ENCODE measurements around the gene PYY. TPM values are rescaled to one million over a fixed set of nuclear protein-coding genes. Genes with fewer than 3 reads are reported as not detected.

PYY gene
- polyA plus RNA-seq, 3 donors: not detected

DNA sequence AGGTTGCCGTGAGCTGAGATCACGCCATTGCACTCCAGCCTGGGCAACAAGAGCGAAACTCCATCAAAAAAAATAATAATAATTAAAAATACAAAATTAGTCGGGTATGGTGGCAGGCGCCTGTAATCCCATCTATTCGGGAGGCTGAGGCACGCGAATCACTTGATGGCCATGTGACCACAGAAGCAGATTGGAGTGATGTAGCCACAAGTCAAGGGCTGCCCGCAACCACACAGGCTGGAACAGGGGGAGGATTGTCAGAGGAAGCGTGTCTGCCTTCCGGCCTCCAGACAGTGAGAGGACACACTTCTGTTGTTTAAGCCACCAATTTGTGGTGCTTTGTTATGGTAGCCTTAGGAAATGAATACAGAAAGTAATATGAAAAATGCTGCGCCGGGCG lies 38.9 kb upstream of the PYY start:
- no peak for TF ChIP-seq CTCF (IDR thresholded peaks at IDR 0.05)
- Histone ChIP-seq H3K9me3 (replicated peaks in 1 of 2; ENCODE audit: control insufficient read depth in 1 of 2, insufficient read depth in 1 of 2, low read length in 2 of 2) (peaks cover 0 to 7% of the 10 kb centered on the region in 2 donors), H3K27me3 (ENCODE audit: control insufficient read depth in 2 of 2, insufficient read depth in 2 of 2, low read length in 2 of 2) (peaks cover 12 to 38% of the 10 kb centered on the region in 2 donors), H3K4me2 (replicated peaks; ENCODE audit: extremely low read depth, low read length, poor library complexity, severe bottlenecking) (no peak overlapping the region), H3K4me1 (ENCODE audit: control insufficient read depth in 1 of 2, insufficient read depth in 2 of 2, low read length in 2 of 2) (peaks cover 7% of the 10 kb centered on the region in 2 donors), H3K36me3 (replicated peaks in 1 of 2; ENCODE audit: control insufficient read depth in 1 of 2, insufficient read depth in 2 of 2, low read length in 2 of 2) (no peaks in the 10 kb centered on the region), H4K20me1 (ENCODE audit: insufficient read depth, low read length) (no peaks in the 10 kb centered on the region), H3K79me2 (ENCODE audit: insufficient read depth, low read length) (no peaks in the 10 kb centered on the region), H2AFZ (ENCODE audit: insufficient read depth, low read depth, low read length, poor library complexity, severe bottlenecking) (no peak overlapping the region), H3K9ac (ENCODE audit: insufficient read depth, low read length, poor library complexity, severe bottlenecking) (no peak overlapping the region), H3K27ac (ENCODE audit: low read depth in 1 of 2, low read length in 2 of 2) (no peak overlapping the region), H3K4me3 (replicated peaks in 1 of 3; ENCODE audit: low read depth in 2 of 3, low read length in 3 of 3) (no peak overlapping the region)
- peaks cover 2% of the 10 kb centered on the region for H3K4me1 Mint-ChIP-seq
- H3K36me3 Mint-ChIP-seq: no peaks in the 10 kb centered on the region
- peaks cover 30 to 54% (median 40%) of the 10 kb centered on the region in 3 donors for H3K27me3 Mint-ChIP-seq (ENCODE audit: low read depth in 3 of 3)
- DNase-seq: no peak
- no peak overlapping the region for H3K27ac Mint-ChIP-seq
- H3K4me3 Mint-ChIP-seq: no peak overlapping the region
- intact Hi-C loops (cut with micrococcal nuclease): no loop called here
- WGBS (ENCODE audit: insufficient coverage): 96% methylated on average over 8 of the region's 14 CpGs
- peaks cover 0 to 9% (median 0%) of the 10 kb centered on the region in 7 donors for H3K9me3 Mint-ChIP-seq

DNA sequence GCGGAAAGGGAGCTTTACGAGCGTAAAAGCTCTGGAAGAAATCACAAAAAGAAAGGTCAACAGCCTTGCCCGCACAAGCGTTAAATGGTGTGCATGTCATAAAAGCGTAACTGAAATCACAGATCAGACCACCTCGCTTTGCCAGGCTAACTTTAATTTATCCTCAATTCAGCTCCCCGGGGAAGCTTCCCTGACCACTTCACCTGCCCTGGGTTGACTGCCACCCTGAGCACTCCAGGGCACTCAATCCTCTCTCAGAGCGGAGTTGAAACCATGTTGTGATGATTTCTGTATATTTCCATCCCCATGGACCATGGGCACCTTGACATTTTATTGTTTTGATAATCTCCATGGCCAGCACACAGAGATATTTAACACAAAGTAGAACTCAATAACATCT lies 34.6 kb upstream of the PYY start:
- H3K27me3 Mint-ChIP-seq (ENCODE audit: low read depth in 3 of 3): peaks cover 37 to 67% (median 53%) of the 10 kb centered on the region in 3 donors
- no peak overlapping the region for H3K4me3 Mint-ChIP-seq
- peaks cover 4 to 8% of the 10 kb centered on the region in 2 donors for H3K4me1 ChIP-seq (ENCODE audit: control insufficient read depth in 1 of 2, insufficient read depth in 2 of 2, low read length in 2 of 2)
- H3K4me3 ChIP-seq (replicated peaks in 1 of 3; ENCODE audit: low read depth in 2 of 3, low read length in 3 of 3): no peak overlapping the region
- peaks cover 0 to 3% of the 10 kb centered on the region in 2 donors for H3K9me3 ChIP-seq (replicated peaks in 1 of 2; ENCODE audit: control insufficient read depth in 1 of 2, insufficient read depth in 1 of 2, low read length in 2 of 2)
- no peak overlapping the region for H3K27ac Mint-ChIP-seq
- peaks cover 5% of the 10 kb centered on the region for H3K4me1 Mint-ChIP-seq
- no peak for DNase-seq
- intact Hi-C loops (cut with micrococcal nuclease): no loop called here
- H3K9ac ChIP-seq (ENCODE audit: insufficient read depth, low read length, poor library complexity, severe bottlenecking): no peak overlapping the region
- no peaks in the 10 kb centered on the region for H4K20me1 ChIP-seq (ENCODE audit: insufficient read depth, low read length)
- no peaks in the 10 kb centered on the region for H3K36me3 Mint-ChIP-seq
- H3K4me2 ChIP-seq (replicated peaks; ENCODE audit: extremely low read depth, low read length, poor library complexity, severe bottlenecking): no peak overlapping the region
- TF ChIP-seq CTCF (IDR thresholded peaks at IDR 0.05): no peak
- peaks cover 0 to 2% (median 0%) of the 10 kb centered on the region in 7 donors for H3K9me3 Mint-ChIP-seq
- H2AFZ ChIP-seq (ENCODE audit: insufficient read depth, low read depth, low read length, poor library complexity, severe bottlenecking): no peak overlapping the region
- H3K79me2 ChIP-seq (ENCODE audit: insufficient read depth, low read length): no peaks in the 10 kb centered on the region
- H3K27me3 ChIP-seq (ENCODE audit: control insufficient read depth in 2 of 2, insufficient read depth in 2 of 2, low read length in 2 of 2): peaks cover 20 to 46% of the 10 kb centered on the region in 2 donors
- 93% methylated on average over 4 of the region's 9 CpGs for WGBS (ENCODE audit: insufficient coverage)
- no peaks in the 10 kb centered on the region for H3K36me3 ChIP-seq (replicated peaks in 1 of 2; ENCODE audit: control insufficient read depth in 1 of 2, insufficient read depth in 2 of 2, low read length in 2 of 2)
- H3K27ac ChIP-seq (ENCODE audit: low read depth in 1 of 2, low read length in 2 of 2): no peak overlapping the region
